ENCODE data around the gene PM20D2.
"Not testable (repeated sequence)": the region's sequence is repeated elsewhere in the genome, so short reads cannot be mapped to it uniquely, and the experiment has no call there.

Gene PM20D2

GRCh38 chr6:89145956-89146717 is at the start of gene PM20D2:
Gene PM20D2, plus strand, starts transcription at chr6:89146055. Its CDS starts 90 bp downstream, at chr6:89146145.
- peak; percentile 82 for DNase-seq

GRCh38 chr6:89098461-89098860 is 47.4 kb upstream of the PM20D2 start:
- H3K9me3 Mint-ChIP-seq = no peaks in the 10 kb centered on the region
- H3K27ac Mint-ChIP-seq = no peak overlapping the region
- DNase-seq (no peak), ATAC-seq (no peak)
- no peaks in the 10 kb centered on the region for H3K27me3 Mint-ChIP-seq
- H3K4me1 Mint-ChIP-seq = peaks cover 4% of the 10 kb centered on the region
- H3K4me3 Mint-ChIP-seq = no peak overlapping the region
- H3K36me3 Mint-ChIP-seq (ENCODE audit: low read depth) = no peaks in the 10 kb centered on the region

More at GRCh38 chr6:89145956-89146717, at the start of gene PM20D2:
- no peaks in the 10 kb centered on the region for H3K9me3 Mint-ChIP-seq
- H3K4me1 Mint-ChIP-seq = peaks cover 34% of the 10 kb centered on the region
- H3K4me3 Mint-ChIP-seq = peak within 1 kb of the TSS; percentile 84
- ATAC-seq = peak; percentile 88
- H3K27me3 Mint-ChIP-seq = no peaks in the 10 kb centered on the region
- H3K36me3 Mint-ChIP-seq (ENCODE audit: low read depth) = peaks cover 17% of the 10 kb centered on the region
- peak within 1 kb of the TSS; percentile 95 for H3K27ac Mint-ChIP-seq

GRCh38 chr6:89100114-89100513 is 45.7 kb upstream of the PM20D2 start:
- Mint-ChIP-seq H3K36me3 (ENCODE audit: low read depth) (no peaks in the 10 kb centered on the region), H3K27me3 (no peaks in the 10 kb centered on the region), H3K4me3 (no peak overlapping the region), H3K9me3 (no peaks in the 10 kb centered on the region), H3K27ac (no peak overlapping the region), H3K4me1 (peaks cover 4% of the 10 kb centered on the region)
- ATAC-seq = no peak
- DNase-seq = no peak

- DNase-seq (no peak), ATAC-seq (no peak)
- Mint-ChIP-seq H3K9me3 (no peaks in the 10 kb centered on the region), H3K4me1 (no peaks in the 10 kb centered on the region), H3K4me3 (no peak overlapping the region), H3K27me3 (no peaks in the 10 kb centered on the region), H3K36me3 (ENCODE audit: low read depth) (no peaks in the 10 kb centered on the region), H3K27ac (no peak overlapping the region)
Measured at GRCh38 chr6:89110284-89110683, 35.6 kb upstream of the PM20D2 start.

GRCh38 chr6:89111933-89112332 is 33.9 kb upstream of the PM20D2 start:
- Mint-ChIP-seq H3K27ac (no peak overlapping the region), H3K4me1 (peaks cover 2% of the 10 kb centered on the region), H3K36me3 (ENCODE audit: low read depth) (no peaks in the 10 kb centered on the region), H3K27me3 (peaks cover 2% of the 10 kb centered on the region), H3K4me3 (no peak overlapping the region), H3K9me3 (no peaks in the 10 kb centered on the region)
- ATAC-seq = no peak
- DNase-seq = no peak

GRCh38 chr6:89116702-89117101 is 29.2 kb upstream of the PM20D2 start:
- Mint-ChIP-seq H3K27ac (no peak overlapping the region), H3K36me3 (ENCODE audit: low read depth) (no peaks in the 10 kb centered on the region), H3K4me1 (peaks cover 6% of the 10 kb centered on the region), H3K27me3 (peaks cover 6% of the 10 kb centered on the region), H3K9me3 (no peaks in the 10 kb centered on the region), H3K4me3 (peak overlapping the region; percentile 80)
- ATAC-seq (no peak), DNase-seq (no peak)

GRCh38 chr6:89117211-89118108 is 28.4 kb upstream of the PM20D2 start, which contains the start of gene SRSF12:
Gene SRSF12, minus strand, starts transcription at chr6:89118071. Its CDS starts 184 bp downstream, at chr6:89117887.
- Mint-ChIP-seq H3K27ac (peak within 1 kb of the TSS; percentile 33), H3K4me1 (peaks cover 6% of the 10 kb centered on the region), H3K4me3 (peak within 1 kb of the TSS; percentile 80), H3K9me3 (no peaks in the 10 kb centered on the region), H3K27me3 (peaks cover 6% of the 10 kb centered on the region), H3K36me3 (ENCODE audit: low read depth) (no peaks in the 10 kb centered on the region)
- DNase-seq = peak; percentile 39
- peak; percentile 89 for ATAC-seq

GRCh38 chr6:89118931-89119330 is 26.9 kb upstream of the PM20D2 start:
- peaks cover 6% of the 10 kb centered on the region for H3K4me1 Mint-ChIP-seq
- no peaks in the 10 kb centered on the region for H3K36me3 Mint-ChIP-seq (ENCODE audit: low read depth)
- peaks cover 6% of the 10 kb centered on the region for H3K27me3 Mint-ChIP-seq
- ATAC-seq (no peak), DNase-seq (no peak)
- no peaks in the 10 kb centered on the region for H3K9me3 Mint-ChIP-seq
- peak overlapping the region; percentile 69 for H3K4me3 Mint-ChIP-seq
- no peak overlapping the region for H3K27ac Mint-ChIP-seq

GRCh38 chr6:89120371-89120770 is 25.5 kb upstream of the PM20D2 start:
- H3K4me1 Mint-ChIP-seq = peaks cover 6% of the 10 kb centered on the region
- H3K9me3 Mint-ChIP-seq = no peaks in the 10 kb centered on the region
- ATAC-seq = no peak

GRCh38 chr6:89121934-89122333 is 23.9 kb upstream of the PM20D2 start:
- ATAC-seq = no peak
- Mint-ChIP-seq H3K4me3 (no peak overlapping the region), H3K9me3 (no peaks in the 10 kb centered on the region), H3K27ac (no peak overlapping the region), H3K4me1 (peaks cover 3% of the 10 kb centered on the region), H3K27me3 (peaks cover 3% of the 10 kb centered on the region), H3K36me3 (ENCODE audit: low read depth) (no peaks in the 10 kb centered on the region)
- no peak for DNase-seq

More at GRCh38 chr6:89120371-89120770, 25.5 kb upstream of the PM20D2 start:
- H3K27me3 Mint-ChIP-seq = peaks cover 6% of the 10 kb centered on the region
- no peak for DNase-seq
- no peak overlapping the region for H3K4me3 Mint-ChIP-seq
- no peaks in the 10 kb centered on the region for H3K36me3 Mint-ChIP-seq (ENCODE audit: low read depth)
- H3K27ac Mint-ChIP-seq = no peak overlapping the region

- H3K4me1 Mint-ChIP-seq = no peaks in the 10 kb centered on the region
Measured at GRCh38 chr6:89122625-89123024, 23.2 kb upstream of the PM20D2 start.

GRCh38 chr6:89128256-89128671 is 17.6 kb upstream of the PM20D2 start:
- not testable (repeated sequence) for DNase-seq; ATAC-seq; H3K36me3 Mint-ChIP-seq (ENCODE audit: low read depth); H3K4me3 Mint-ChIP-seq; H3K27me3 Mint-ChIP-seq; H3K27ac Mint-ChIP-seq; H3K9me3 Mint-ChIP-seq; H3K4me1 Mint-ChIP-seq

More at GRCh38 chr6:89122625-89123024, 23.2 kb upstream of the PM20D2 start:
- Mint-ChIP-seq H3K27ac (no peak overlapping the region), H3K4me3 (no peak overlapping the region), H3K36me3 (ENCODE audit: low read depth) (no peaks in the 10 kb centered on the region), H3K9me3 (no peaks in the 10 kb centered on the region), H3K27me3 (no peaks in the 10 kb centered on the region)
- ATAC-seq (peak; percentile 43), DNase-seq (no peak)

GRCh38 chr6:89131599-89131998 is 14.3 kb upstream of the PM20D2 start:
- no peak for DNase-seq
- no peak for ATAC-seq
- no peaks in the 10 kb centered on the region for H3K36me3 Mint-ChIP-seq (ENCODE audit: low read depth)
- H3K4me1 Mint-ChIP-seq = no peaks in the 10 kb centered on the region
- H3K27me3 Mint-ChIP-seq = no peaks in the 10 kb centered on the region
- H3K27ac Mint-ChIP-seq = no peak overlapping the region
- peaks cover 5% of the 10 kb centered on the region for H3K9me3 Mint-ChIP-seq
- H3K4me3 Mint-ChIP-seq = no peak overlapping the region

- H3K27me3 Mint-ChIP-seq = no peaks in the 10 kb centered on the region
- no peak overlapping the region for H3K4me3 Mint-ChIP-seq
- H3K36me3 Mint-ChIP-seq (ENCODE audit: low read depth) = no peaks in the 10 kb centered on the region
- H3K9me3 Mint-ChIP-seq = peaks cover 5% of the 10 kb centered on the region
- DNase-seq (no peak), ATAC-seq (no peak)
- H3K27ac Mint-ChIP-seq = no peak overlapping the region
- H3K4me1 Mint-ChIP-seq = no peaks in the 10 kb centered on the region
Measured at GRCh38 chr6:89132057-89132456, 13.8 kb upstream of the PM20D2 start.

- no peaks in the 10 kb centered on the region for H3K9me3 Mint-ChIP-seq
Measured at GRCh38 chr6:89133981-89134380, 11.9 kb upstream of the PM20D2 start.

More at GRCh38 chr6:89133981-89134380, 11.9 kb upstream of the PM20D2 start:
- no peak for ATAC-seq
- Mint-ChIP-seq H3K27ac (no peak overlapping the region), H3K4me3 (no peak overlapping the region), H3K27me3 (no peaks in the 10 kb centered on the region), H3K4me1 (no peaks in the 10 kb centered on the region), H3K36me3 (ENCODE audit: low read depth) (no peaks in the 10 kb centered on the region)
- DNase-seq = no peak
